HG03159 (cell line): ENCODE results near the gene GOLGA6L2.
"Not testable (repeated sequence)": the region's sequence is repeated elsewhere in the genome, so short reads cannot be mapped to it uniquely, and the experiment has no call there.

Source experiments
- ATAC-seq: cut with Tn5 transposase; IDR thresholded peaks from one replicate; pipeline ENCODE4 v1.9.1; 2021; ENCODE audit warnings: mild to moderate bottlenecking, moderate library complexity; ENCODE audit not compliant: unreplicated experiment

The GOLGA6L2 gene

GRCh38 chr15:23424111-23424904 is 22.7 kb downstream of the GOLGA6L2 start:
- ATAC-seq, result no peak

- no peak for ATAC-seq
Observed at GRCh38 chr15:23422946-23423708, 23.9 kb downstream of the GOLGA6L2 start.

GRCh38 chr15:23422099-23422945 is 24.7 kb downstream of the GOLGA6L2 start:
- no peak for ATAC-seq

GRCh38 chr15:23420806-23421575 is 26.1 kb downstream of the GOLGA6L2 start:
- no peak for ATAC-seq

DNA sequence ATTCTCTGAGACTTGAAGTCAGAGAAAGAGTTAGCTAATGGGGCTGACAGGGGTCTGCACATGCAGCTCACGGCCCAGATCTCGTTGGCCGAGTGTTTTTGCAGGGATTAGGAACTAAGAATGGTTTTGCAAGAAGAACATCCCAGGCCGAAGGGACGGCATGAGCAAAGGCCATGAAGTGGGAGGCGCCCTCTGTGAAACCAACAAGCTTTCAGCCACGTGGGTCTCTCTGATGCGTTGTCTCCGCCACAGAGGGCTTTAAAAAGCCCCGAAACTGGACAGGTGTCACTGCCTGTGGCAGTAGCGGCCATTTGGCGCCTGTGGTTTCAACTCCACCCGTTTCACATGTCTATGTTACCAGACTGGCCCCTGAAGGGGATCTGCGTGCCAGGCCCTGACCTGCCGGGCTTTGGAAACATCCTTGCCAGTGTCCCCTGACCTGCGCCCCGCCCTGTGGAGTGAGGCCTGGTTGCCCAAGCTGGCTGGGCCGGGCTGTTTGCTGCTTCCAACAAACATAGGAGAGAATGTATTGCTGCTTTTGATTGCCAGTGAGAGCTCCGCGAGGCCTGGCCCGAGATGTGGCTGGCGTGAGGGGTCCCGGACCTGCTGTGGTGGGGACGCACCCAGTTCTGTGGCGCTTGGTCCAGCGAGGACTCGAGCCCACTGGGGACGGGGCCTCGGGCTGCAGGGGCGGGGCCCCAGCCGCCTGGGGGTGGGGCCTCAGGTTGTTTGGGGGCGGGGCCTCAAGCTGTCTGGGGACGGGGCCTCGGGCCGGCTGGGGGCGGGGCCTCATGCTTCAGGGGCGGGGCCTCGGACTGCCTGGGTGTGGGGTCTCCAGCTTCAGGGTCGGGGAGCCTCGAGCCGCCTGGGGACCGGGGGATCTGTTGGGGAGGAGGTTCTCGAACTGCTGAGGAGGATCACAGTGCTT is 30.4 kb downstream of the GOLGA6L2 start:
- no peak for ATAC-seq

- not testable (repeated sequence) for ATAC-seq
Observed at GRCh38 chr15:23415866-23416265, 31.2 kb downstream of the GOLGA6L2 start.

DNA sequence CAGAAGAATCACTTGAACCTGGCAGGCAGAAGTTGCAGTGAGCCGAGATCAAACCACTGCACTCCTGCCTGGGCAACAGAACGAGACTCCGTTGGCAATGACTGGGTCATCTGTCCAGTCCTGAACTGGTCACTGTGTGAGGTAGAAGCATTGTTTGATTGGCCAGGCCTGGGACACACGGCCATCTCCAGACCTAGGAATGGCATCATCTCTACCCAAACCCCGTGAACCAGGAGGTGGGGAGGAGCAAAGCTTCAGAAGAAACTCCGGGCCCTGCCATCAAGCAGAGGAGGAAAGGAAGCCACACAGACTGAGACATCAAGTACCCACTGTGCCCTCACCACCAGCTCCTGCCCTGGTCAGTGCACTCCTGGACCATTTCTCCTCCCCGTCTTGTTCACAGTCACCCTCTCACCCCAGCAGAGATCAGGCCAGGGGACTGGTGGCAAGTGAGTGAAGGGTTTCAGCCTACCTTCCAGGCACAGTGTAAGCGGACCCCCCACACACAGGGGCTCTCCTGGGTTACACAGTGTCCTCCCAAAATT is 31.6 kb downstream of the GOLGA6L2 start:
- no peak for ATAC-seq

DNA sequence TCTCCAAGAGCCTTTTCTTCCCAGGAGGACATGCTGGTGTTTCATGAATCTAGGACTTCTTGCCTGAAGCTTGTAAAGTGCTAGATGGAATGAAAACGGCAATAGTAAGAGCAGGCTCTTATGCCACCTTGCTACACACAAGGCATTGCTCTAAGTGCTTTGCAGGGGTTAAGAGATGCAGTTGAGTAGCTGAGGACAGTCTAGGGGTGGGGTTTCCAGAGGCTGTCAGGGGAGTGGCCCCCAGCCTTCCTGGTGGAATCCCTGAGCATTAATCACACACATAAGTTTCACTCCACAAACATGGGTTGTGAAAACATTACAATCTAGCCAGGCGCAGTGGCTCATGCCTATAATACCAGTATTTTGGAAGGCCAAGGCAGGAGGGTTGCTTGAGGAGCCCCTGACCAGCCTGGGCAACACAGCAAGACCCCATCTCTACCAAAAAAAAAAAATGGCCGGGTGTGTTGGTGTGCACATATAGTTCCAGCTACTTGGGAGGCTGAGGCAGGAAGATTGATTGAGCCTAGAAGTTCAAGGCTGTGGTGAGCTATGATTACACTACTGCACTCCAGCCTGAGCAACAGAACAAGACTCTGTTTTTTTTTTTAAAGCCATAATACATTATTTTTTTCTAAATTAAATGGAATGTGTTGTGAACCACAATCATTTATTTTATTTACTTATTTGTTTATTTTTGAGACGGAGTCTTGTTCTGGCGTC is 34.0 kb downstream of the GOLGA6L2 start:
- not testable (repeated sequence) for ATAC-seq

- no peak for ATAC-seq
Observed at GRCh38 chr15:23411841-23412240, 35.2 kb downstream of the GOLGA6L2 start.

GRCh38 chr15:23403550-23403949 is 43.5 kb downstream of the GOLGA6L2 start:
- ATAC-seq, result no peak

DNA sequence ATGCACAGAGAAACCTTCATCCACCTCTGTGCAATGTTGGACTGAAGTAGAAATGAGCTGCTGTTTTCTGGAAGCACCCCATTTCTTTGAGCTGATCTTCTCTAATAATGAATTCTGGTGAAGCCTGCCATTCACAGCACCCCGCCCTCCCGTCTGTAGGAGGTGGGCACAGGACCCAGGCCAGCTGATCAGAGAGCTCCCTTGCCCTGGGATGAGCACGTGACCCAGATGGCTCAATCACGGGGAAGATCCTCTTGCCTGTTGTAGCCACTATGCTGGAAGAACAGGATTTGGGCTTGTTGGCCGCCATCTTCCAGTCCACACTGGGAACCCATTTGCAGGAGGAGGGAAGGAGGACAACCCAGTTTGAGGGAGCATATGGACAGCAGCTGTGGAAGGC is 44.5 kb downstream of the GOLGA6L2 start:
- no peak for ATAC-seq

DNA sequence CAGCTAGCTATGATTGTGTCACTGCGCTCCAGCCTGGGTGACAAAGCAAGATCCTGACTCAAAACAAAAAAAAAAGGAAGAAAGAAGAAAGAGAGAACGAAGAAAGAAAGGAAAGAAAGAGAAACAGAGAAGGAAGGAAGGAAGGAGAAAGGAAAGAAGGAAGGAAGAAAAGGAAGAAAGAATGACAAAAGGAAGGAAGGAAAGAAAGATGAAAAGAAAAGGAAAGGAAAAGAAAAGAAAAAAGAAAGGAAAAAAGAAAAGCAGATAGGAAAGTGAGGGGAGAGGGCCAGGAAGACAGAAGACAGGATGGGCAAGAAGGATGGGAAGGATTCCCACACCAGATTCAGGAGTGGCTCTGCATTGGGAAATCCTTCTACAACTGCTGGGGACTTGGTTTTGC is 44.9 kb downstream of the GOLGA6L2 start:
- no peak for ATAC-seq

GRCh38 chr15:23401627-23402026 is 45.4 kb downstream of the GOLGA6L2 start:
- no peak for ATAC-seq

- not testable (repeated sequence) for ATAC-seq
Observed at GRCh38 chr15:23399207-23399606, 47.8 kb downstream of the GOLGA6L2 start.

- not testable (repeated sequence) for ATAC-seq
Observed at GRCh38 chr15:23398357-23398756, 48.7 kb downstream of the GOLGA6L2 start.

DNA sequence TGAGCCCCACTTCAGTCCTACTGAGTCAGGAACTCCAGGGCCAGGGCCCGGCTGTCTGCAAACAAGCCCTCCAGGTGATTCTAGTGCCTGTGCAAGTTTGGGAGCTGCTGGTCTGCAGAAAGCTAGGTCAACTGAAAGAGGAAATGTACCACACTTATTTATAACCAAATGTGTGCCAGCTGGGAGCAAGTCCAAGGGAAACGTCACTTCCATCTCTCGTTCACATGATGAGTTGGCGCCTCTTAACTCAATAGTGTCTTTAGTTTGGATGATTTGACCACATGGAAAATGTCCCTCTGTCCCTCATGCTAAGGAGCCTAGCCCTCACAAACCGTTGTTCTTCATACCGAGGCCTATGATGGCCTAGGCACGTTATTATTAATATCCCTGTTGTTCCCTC is 49.3 kb downstream of the GOLGA6L2 start:
- ATAC-seq, result no peak

DNA sequence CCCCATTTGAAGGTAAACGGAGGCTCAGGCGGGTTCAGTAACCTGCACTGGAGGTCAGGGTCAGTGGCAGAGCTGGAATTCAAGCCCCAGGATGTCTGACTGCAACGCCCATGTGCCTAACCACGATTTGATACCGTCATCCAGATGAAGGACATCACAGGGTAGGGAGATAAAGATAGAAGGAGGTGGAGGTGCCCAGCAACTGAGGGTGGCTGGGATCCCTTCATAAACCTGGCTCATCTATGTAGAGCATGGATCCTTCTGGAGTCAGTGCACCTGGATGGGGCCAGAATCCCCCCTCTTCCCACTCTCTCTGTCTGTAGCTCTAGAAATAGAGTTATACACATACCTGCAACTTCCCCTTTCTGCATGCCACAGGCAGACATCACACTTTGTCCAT is 51.2 kb downstream of the GOLGA6L2 start:
- no peak for ATAC-seq

DNA sequence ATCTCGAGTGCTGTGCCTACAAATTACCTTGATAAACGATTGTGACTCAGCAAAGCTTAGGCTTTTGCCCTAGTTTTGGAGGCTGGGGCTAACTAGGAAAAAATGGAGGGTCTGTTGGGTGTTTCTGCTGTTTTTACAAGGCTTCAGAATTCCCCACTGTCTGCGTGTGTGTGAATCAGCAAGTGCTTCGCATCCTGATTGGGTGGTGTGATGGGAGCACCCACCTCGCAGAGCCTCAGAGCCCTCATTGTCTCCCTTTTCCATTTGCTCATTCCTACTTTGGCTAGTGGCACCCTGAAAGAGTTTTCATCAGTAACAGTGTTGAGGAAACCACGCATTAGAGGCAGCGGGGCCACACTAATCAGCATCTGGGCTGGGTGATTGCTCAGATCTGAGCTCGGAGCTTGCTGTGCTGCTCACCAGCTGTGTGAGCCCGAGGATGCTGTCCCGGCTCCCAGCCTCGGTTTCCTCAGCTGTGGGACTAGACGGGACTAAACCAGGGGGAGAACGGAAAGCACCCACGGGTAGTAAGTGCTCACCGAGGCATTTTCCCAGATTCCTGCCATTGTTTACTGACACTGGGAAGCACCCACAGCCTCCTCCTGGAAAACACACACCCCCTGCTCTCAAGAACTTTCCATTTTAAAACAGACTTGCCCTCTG is 51.9 kb downstream of the GOLGA6L2 start:
- no peak for ATAC-seq
